ENCODE measurements around the gene PRSS22. TPM values are rescaled to one million over a fixed set of nuclear protein-coding genes. Genes with fewer than 3 reads are reported as not detected.

The PRSS22 gene
- total RNA-seq, 1 donor = 0.21 TPM

DNA sequence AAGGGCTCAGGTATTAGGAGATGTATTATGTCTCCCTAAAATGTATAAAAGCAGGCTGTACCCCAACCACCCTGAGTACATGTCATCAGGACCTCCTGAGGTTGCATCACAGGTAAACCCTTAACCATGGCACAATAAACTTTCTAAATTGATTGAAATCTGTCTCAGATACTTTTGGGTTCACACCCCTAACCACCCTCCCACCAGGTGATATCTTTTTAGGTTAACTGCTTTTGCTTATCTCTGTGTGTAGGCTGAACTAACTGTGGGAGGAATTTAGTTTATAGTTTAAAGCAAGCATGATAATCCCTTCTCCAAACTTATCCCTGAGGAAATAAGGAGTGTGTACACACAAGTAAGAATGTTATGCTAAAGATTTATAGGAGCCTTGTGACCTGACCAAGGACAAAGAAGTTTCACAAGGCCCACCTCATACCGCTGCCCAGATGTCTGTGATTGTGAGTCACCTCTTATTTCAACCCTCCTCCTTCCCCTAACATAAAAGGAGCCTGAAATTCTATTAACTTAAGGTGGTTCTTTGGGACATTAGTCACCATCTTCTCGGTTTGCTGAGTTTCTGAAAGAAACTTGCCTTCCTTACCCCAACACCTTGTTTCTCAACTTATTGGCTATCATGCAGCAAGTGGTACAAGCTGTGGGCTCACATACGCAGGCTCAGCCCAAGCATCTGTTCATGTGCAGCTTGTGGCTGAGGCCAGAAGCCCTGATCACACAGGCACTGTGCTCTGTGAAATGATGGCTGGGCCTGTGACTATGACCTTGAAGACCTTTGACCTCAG, 11.3 kb downstream of the PRSS22 start:
- no peak overlapping the region for H3K4me3 ChIP-seq (ENCODE audit: low read length)
- peaks cover 9% of the 10 kb centered on the region for H3K4me1 ChIP-seq (ENCODE audit: insufficient read depth, low read length)
- no peaks in the 10 kb centered on the region for H3K9me3 ChIP-seq (ENCODE audit: low read depth, low read length)
- no peaks in the 10 kb centered on the region for H3K27me3 ChIP-seq (ENCODE audit: insufficient read depth, low read length)

DNA sequence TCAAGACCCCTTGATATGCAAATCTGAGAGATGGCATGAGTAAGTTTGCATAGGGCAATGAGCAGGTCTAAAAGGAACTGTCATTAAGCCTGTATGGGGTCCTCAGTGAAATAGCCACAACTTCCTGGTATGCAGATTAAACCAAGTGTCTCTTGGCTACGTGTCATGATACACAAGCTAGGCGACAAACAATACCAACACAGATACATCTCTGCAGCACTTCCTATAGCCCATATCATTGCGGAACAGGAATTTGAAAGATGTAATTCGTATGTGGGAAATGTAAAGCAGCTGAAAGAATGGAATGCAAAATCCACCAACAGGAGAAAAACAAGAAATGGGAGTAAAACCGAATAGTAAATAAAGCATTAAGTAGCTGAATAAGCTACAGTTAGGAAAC, 12.9 kb downstream of the PRSS22 start:
- H3K4me3 ChIP-seq (ENCODE audit: low read length) = no peak overlapping the region
- H3K4me1 ChIP-seq (ENCODE audit: insufficient read depth, low read length) = peaks cover 24% of the 10 kb centered on the region
- H3K27me3 ChIP-seq (ENCODE audit: insufficient read depth, low read length) = no peaks in the 10 kb centered on the region
- no peaks in the 10 kb centered on the region for H3K9me3 ChIP-seq (ENCODE audit: low read depth, low read length)

DNA sequence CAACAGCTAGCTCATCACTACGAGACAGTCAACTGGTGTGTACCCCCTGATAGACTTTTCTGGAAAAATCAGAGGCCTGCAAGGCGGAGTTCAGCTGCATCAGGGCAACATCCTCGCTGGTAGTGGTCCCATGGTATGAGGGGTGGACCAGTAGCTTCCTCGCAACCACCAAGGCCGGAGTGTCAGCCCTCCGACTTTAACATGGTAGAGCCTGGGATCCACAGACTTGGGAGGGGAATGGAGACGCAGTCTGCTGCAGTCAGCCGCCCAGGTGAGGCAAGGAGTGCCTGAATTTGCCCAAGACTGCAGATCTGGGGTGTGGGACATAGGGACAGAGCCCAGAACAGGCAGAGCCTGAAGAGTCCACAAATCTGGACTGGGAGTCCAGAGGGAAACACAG, 14.4 kb downstream of the PRSS22 start:
- Histone ChIP-seq H3K27me3 (ENCODE audit: insufficient read depth, low read length) (no peaks in the 10 kb centered on the region), H3K9me3 (ENCODE audit: low read depth, low read length) (no peaks in the 10 kb centered on the region), H3K4me1 (ENCODE audit: insufficient read depth, low read length) (peaks cover 25% of the 10 kb centered on the region), H3K4me3 (ENCODE audit: low read length) (no peak overlapping the region)

DNA sequence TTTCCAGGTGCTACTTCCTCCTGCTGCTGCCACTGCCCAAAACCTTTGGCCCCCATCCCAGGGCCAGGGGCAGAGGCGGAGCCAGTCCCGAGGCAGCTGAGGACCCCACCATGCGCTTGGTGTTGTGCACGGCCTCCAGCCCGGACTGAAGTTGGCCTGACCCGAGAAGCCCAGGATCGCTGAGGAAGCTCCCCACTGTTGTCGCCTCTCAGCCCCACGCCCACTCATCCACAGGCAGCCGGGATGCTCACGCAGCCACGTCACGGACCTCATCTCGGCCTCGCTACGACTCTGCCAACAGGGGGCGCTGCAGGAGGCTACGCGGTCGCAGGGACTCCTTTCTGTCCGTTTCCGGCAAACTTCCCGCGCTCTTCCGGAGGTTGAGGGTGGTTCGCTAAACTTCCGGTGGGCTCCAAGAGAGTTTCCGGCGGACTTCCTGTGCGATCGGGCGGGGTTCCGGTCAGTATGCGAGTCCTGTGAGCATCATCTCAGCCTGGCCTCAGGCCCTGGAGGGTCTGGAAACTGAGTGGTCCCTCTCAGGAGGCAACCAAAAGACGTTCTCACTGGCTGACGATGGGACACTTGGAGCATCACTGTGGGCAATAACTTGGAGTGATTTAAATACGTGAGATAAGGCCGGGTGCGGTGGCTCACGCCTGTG, 15.5 kb downstream of the PRSS22 start:
- H3K9me3 ChIP-seq (ENCODE audit: low read depth, low read length) = no peaks in the 10 kb centered on the region
- H3K27me3 ChIP-seq (ENCODE audit: insufficient read depth, low read length) = no peaks in the 10 kb centered on the region
- H3K4me1 ChIP-seq (ENCODE audit: insufficient read depth, low read length) = peaks cover 25% of the 10 kb centered on the region
- H3K4me3 ChIP-seq (ENCODE audit: low read length) = no peak overlapping the region

DNA sequence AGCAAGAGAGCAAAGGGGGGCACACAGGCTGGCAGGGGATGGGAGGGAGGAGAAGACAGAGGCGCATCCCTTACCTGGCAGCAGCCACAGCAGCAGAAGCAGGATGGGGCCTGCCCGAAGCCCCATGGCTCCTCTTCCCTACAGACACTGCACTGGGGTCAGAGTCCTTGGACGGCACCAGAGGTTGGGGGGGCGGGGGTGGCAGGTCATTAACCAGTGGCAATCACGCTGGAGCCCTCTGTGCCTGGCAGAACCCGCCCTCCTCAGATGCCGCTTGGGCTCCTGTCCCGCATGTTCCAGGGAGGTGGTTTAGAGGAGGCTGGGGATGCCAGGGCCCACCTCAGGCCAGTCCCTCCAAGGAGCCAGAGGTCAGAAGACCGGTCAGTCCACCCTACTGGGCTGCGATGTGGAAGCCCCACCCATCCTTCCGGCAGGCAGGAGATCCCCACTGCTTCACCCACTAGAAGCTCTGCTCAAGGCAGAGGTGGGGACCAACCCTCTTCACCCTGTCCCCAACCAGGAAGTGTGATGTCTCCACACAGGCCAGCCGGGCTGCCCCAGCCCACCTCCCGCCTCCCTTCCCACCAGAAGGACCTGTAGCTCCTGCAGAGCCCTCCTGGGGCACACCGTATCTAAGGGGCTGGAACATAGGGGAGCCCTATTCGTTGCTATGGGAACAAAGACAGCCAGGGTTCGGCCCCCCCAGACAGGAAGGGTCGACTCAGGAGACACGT, 16.2 kb downstream of the PRSS22 start:
- no peaks in the 10 kb centered on the region for H3K9me3 ChIP-seq (ENCODE audit: low read depth, low read length)
- H3K27me3 ChIP-seq (ENCODE audit: insufficient read depth, low read length) = no peaks in the 10 kb centered on the region
- no peak overlapping the region for H3K4me3 ChIP-seq (ENCODE audit: low read length)
- peaks cover 25% of the 10 kb centered on the region for H3K4me1 ChIP-seq (ENCODE audit: insufficient read depth, low read length)

DNA sequence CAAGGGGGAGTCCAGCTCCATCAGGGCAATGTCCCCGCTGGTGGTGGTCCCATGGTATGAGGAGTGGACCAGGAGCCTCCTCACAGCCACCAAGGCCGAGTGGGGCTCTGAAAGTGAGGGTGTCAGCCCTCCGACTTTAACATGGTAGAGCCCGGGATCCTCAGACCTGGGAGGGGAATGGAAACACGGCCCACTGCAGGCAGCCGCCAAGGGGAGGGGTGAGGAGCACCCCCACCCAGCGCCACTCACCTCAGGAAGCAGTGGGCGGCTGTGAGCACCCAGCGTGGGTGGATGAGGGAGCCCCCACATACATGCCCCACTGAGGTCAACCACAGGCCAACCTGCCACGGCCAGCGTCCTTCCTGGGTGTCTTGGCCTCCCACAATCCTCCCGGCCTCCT, 17.1 kb downstream of the PRSS22 start:
- Histone ChIP-seq H3K4me1 (ENCODE audit: insufficient read depth, low read length) (peaks cover 25% of the 10 kb centered on the region), H3K4me3 (ENCODE audit: low read length) (no peak overlapping the region), H3K27me3 (ENCODE audit: insufficient read depth, low read length) (no peaks in the 10 kb centered on the region), H3K9me3 (ENCODE audit: low read depth, low read length) (no peaks in the 10 kb centered on the region)

DNA sequence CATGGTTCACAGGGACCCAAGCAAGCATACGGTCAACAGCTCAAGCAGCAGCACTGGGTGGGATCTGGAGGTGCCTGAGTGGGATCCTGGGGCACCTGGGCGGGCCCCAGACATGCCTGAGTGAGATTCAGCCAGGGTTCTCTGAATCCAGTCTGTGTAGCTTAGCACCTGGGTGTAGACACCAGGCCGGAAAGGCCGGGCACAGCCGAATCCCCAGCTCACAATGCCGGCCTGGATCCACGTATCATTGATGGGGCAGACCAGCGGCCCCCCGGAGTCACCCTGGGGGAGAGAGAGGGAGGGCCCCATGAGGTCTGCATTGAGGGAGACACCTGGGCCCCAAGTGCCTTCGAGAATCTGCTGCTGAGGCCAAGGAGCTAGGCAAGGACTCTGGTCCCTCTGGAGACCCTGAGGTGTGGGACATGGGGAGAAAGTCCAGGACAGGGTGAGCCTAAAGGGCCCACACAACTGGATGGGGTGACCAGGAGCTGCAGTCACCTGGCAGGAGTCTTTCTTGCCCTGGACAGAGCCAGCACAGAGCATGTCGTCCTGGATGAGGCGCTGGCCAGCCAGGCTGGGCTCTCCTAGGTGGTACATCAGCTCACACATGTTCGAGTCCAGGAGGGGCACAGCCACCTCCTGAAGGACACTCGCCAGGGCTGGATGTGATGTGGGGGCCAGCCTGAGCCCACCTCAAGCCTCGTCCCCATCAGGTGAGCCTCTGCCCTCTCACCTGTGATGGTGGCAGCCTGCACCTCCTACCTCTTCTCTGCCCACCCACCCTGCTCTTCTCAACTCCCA, 18.1 kb downstream of the PRSS22 start:
- peaks cover 25% of the 10 kb centered on the region for H3K4me1 ChIP-seq (ENCODE audit: insufficient read depth, low read length)
- no peaks in the 10 kb centered on the region for H3K27me3 ChIP-seq (ENCODE audit: insufficient read depth, low read length)
- no peak overlapping the region for H3K4me3 ChIP-seq (ENCODE audit: low read length)
- no peaks in the 10 kb centered on the region for H3K9me3 ChIP-seq (ENCODE audit: low read depth, low read length)

DNA sequence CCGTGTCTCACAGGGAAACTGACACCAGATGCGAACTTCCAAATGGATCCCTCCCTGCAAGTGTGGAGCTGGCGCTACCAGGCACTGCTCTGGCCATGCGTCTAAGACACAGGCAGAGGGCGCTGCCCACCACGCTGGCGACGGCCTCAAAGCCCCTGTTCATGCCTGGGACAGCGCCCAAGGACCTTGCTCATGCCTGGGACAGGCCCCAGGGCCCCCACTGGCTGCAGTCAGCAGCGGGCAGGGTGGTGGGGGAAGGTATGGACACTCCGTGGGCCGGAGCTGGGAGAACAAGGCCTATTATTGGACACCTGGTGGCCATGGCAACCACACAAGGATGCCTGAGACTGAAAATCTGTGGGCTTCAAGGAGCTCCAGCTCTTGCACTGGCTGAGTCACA, 19.0 kb downstream of the PRSS22 start:
- Histone ChIP-seq H3K4me3 (ENCODE audit: low read length) (no peak overlapping the region), H3K4me1 (ENCODE audit: insufficient read depth, low read length) (peaks cover 25% of the 10 kb centered on the region), H3K9me3 (ENCODE audit: low read depth, low read length) (no peaks in the 10 kb centered on the region), H3K27me3 (ENCODE audit: insufficient read depth, low read length) (no peaks in the 10 kb centered on the region)

DNA sequence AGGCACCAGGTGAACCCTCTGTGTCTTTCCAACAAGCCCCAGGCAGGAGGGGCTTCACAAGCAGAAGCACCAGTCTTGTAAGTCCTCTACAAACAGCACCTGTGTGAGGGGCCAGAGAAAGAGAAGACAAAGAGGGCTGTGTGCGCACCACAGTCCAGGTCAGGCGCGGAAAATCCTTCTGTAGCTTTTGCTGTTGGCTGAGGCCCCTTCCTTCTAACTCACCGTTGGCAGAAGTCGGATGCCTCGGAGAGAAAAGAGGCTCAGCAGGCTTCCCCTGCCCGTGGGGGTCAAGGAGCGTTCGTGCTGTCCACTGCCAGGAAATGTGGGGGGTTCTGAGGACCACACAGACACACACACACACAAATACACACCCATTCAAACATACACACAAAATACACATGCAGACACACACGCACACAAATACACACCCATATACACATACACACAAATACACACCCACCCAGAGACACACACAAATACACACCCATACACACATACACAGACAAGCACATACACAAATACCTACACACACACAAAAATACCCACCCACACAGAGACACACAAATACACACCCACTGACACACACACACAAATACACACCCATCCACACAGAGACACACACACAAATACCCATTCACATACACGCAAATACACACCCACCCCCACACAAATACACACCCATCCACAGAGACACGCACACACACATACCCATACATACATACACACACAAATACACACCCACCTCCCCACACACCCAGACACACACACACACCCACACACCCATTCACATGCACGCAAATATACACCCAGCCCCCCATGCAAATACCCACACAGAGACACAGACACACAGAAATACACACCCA, 21.1 kb downstream of the PRSS22 start:
- Histone ChIP-seq H3K4me1 (ENCODE audit: insufficient read depth, low read length) (peaks cover 17% of the 10 kb centered on the region), H3K4me3 (ENCODE audit: low read length) (no peak overlapping the region), H3K27me3 (ENCODE audit: insufficient read depth, low read length) (no peaks in the 10 kb centered on the region), H3K9me3 (ENCODE audit: low read depth, low read length) (no peaks in the 10 kb centered on the region)

DNA sequence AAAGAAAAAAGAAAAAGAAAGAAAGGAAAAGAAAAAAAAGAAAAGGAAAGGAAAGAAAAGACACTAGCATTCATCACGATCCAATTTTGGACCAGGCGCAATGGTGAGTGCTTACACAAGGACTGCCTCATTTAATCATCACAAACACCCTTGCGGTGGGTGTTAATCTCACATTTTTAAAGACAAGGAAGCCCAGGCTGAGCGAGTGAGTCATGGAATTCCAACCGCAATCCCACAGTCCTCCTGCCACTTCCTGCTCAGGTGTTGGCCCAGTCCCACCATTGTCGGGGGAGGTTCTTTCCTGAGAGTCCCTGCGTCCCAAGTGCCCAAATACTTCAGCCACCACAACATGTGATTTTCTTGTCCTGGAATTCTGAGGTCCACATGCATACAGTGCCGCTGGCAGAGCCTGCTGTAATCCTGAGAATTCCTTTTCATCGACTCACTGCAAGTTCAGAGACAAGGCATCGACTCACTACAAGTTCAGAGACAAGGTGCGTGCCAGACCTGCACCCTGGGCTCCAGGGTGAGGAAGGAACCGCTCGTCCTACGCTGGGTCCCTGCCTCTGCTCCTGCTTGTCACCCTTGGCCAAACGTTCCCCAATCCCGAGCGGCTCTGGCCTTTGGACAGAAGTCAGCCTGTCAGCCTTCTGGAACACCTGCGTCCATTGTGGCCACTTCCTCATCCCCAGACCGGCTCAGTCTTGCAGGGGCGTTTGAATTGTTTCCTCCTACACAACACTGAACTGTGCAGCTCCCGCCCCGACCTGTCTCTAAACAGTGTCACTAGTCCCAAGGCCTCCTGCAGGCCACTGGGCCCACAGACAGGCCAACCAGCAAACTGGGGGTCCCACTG, 22.1 kb downstream of the PRSS22 start:
- Histone ChIP-seq H3K4me1 (ENCODE audit: insufficient read depth, low read length) (peaks cover 7% of the 10 kb centered on the region), H3K4me3 (ENCODE audit: low read length) (no peak overlapping the region), H3K9me3 (ENCODE audit: low read depth, low read length) (no peaks in the 10 kb centered on the region), H3K27me3 (ENCODE audit: insufficient read depth, low read length) (no peaks in the 10 kb centered on the region)

DNA sequence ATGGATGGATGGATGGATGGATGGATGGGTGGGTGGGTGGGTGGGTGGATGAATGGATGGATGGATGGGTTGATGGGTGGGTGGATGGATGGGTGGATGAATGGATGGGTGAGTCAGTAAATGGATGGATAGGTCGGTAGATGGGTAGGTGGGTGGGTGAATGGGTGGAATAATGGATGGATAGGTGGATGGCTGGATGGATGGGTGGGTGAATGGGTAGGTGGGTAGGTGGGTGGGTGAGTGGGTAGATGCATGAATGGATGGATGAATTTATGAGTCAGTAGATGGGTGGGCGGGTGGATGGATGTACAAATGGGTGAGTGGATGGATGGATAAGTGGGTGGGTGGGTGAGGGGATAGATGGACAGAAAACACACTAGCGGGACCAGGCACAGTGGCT, 23.0 kb downstream of the PRSS22 start:
- Histone ChIP-seq H3K27me3 (ENCODE audit: insufficient read depth, low read length) (no peaks in the 10 kb centered on the region), H3K4me1 (ENCODE audit: insufficient read depth, low read length) (peaks cover 5% of the 10 kb centered on the region), H3K4me3 (ENCODE audit: low read length) (no peak overlapping the region), H3K9me3 (ENCODE audit: low read depth, low read length) (no peaks in the 10 kb centered on the region)

DNA sequence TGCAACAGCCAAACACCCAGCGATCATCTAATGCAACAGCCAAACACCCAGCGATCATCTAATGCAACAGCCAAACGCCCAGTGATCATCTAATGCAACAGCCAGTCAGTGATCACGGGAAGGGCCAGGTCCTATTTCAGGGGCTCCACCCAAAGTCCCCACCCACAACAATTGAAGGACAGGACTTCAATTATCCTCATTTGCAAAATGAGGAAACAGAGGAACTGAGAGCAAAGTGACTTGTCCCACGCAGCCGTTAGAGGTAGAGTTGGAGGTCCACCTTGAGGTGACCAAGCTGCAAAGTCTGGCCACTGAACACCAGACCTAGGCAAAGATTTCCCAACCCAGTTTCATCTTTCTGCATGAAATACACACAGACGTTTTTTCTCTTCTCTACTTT, 24.2 kb downstream of the PRSS22 start:
- no peaks in the 10 kb centered on the region for H3K27me3 ChIP-seq (ENCODE audit: insufficient read depth, low read length)
- H3K4me1 ChIP-seq (ENCODE audit: insufficient read depth, low read length) = peaks cover 11% of the 10 kb centered on the region
- H3K9me3 ChIP-seq (ENCODE audit: low read depth, low read length) = no peaks in the 10 kb centered on the region
- no peak overlapping the region for H3K4me3 ChIP-seq (ENCODE audit: low read length)

DNA sequence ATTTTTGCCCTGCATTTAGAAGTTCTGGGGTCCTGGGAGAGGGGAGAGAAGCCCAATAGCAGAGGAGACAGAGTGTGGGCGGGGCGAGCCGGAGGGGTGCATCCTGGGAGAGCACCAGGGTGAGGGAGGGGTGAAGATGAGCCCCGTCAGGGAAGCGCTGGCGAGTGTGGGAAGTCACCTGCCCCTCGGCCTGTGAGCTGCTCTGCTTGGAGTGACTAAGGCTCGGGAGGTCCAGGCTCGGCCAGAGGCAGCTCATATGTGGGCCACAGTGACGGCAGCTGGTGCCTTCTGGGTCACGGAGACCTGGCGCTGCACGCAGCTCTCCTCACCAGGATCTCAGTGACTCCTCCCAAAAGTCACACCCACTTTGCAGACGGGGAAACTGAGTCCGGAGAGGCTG, 26.8 kb downstream of the PRSS22 start:
- Histone ChIP-seq H3K9me3 (ENCODE audit: low read depth, low read length) (no peaks in the 10 kb centered on the region), H3K4me1 (ENCODE audit: insufficient read depth, low read length) (peaks cover 11% of the 10 kb centered on the region), H3K27me3 (ENCODE audit: insufficient read depth, low read length) (no peaks in the 10 kb centered on the region), H3K4me3 (ENCODE audit: low read length) (no peak overlapping the region)

Measured in mononuclear cell (primary cell).